CD14-positive monocyte (primary cell): Measurements from ENCODE around the gene TSPYL1. TPM values are rescaled to one million over a fixed set of nuclear protein-coding genes. Genes with fewer than 3 reads are reported as not detected.
A peak's percentile ranks its signal among the peaks of the same experiment; 100 is the strongest.

Experiments used
- DNase-seq, 3 donors: peaks; one replicate each; pipeline ENCODE4 v3.0.0-alpha.2; 2011 to 2022
- H2AFZ ChIP-seq: 2 replicates; pipeline ENCODE4 v1.6.0; 2012; ENCODE audit warnings: mild to moderate bottlenecking, low read depth, low read length, inconsistent platforms; ENCODE audit not compliant: insufficient read depth, poor library complexity, severe bottlenecking
- H3K27ac ChIP-seq, 2 donors: 1 replicate in 1 of 2; 2 replicates in 1 of 2; pipeline ENCODE4 v1.5.1; 2012 to 2013; ENCODE audit warnings: low read length in 2 of 2, control low read depth in 1 of 2, inconsistent platforms in 1 of 2, low read depth in 1 of 2, mild to moderate bottlenecking in 1 of 2
- H3K27me3 ChIP-seq, 2 donors: one replicate each; pipeline versions ENCODE4 v1.6.0 to v1.6.1; 2011 to 2013; ENCODE audit warnings: low read length in 2 of 2; ENCODE audit not compliant: control insufficient read depth in 2 of 2, insufficient read depth in 2 of 2
- H3K36me3 ChIP-seq, 2 donors: replicated peaks in 1 of 2; 1 replicate in 1 of 2; 2 replicates in 1 of 2; pipeline versions ENCODE4 v1.5.1 to v1.6.1; 2012 to 2013; ENCODE audit warnings: low read length in 2 of 2, control low read depth in 1 of 2, inconsistent platforms in 1 of 2, mild to moderate bottlenecking in 1 of 2; ENCODE audit not compliant: insufficient read depth in 2 of 2, control insufficient read depth in 1 of 2
- H3K4me1 ChIP-seq, 2 donors: 1 replicate in 1 of 2; 2 replicates in 1 of 2; pipeline versions ENCODE4 v1.5.1 to v1.6.1; 2012 to 2013; ENCODE audit warnings: low read length in 2 of 2, control low read depth in 1 of 2, inconsistent platforms in 1 of 2, mild to moderate bottlenecking in 1 of 2, moderate library complexity in 1 of 2; ENCODE audit not compliant: insufficient read depth in 2 of 2, control insufficient read depth in 1 of 2
- H3K4me2 ChIP-seq: replicated peaks from 2 replicates; pipeline ENCODE3; 2012; ENCODE audit warnings: low read length, moderate library complexity, mild to moderate bottlenecking; ENCODE audit not compliant: poor library complexity, severe bottlenecking; ENCODE audit errors: extremely low read depth
- H3K4me3 ChIP-seq, 3 experiments: fragments of 200-600 bp in 1 of 3; sonication (generic) in 1 of 3; replicated peaks in 1 of 3; 1 replicate in 2 of 3; 2 replicates in 1 of 3; pipeline ENCODE4 v1.5.1; 2011 to 2013; ENCODE audit warnings: low read length in 3 of 3, mild to moderate bottlenecking in 3 of 3, control low read depth in 2 of 3, low read depth in 2 of 3, inconsistent platforms in 1 of 3, moderate library complexity in 1 of 3
- H3K79me2 ChIP-seq: 2 replicates; pipeline ENCODE4 v1.6.0; 2012; ENCODE audit warnings: mild to moderate bottlenecking, control low read depth, inconsistent platforms, low read length, moderate library complexity; ENCODE audit not compliant: insufficient read depth
- H3K9ac ChIP-seq: 2 replicates; pipeline ENCODE4 v1.6.0; 2017; ENCODE audit warnings: low read length, mild to moderate bottlenecking; ENCODE audit not compliant: insufficient read depth, poor library complexity, severe bottlenecking
- H3K9me3 ChIP-seq, 2 donors: replicated peaks in 1 of 2; 1 replicate in 1 of 2; 2 replicates in 1 of 2; pipeline versions ENCODE4 v1.5.1 to v1.6.1; 2012 to 2013; ENCODE audit warnings: low read length in 2 of 2, control low read depth in 1 of 2; ENCODE audit not compliant: control insufficient read depth in 1 of 2, insufficient read depth in 1 of 2
- H4K20me1 ChIP-seq: 2 replicates; pipeline ENCODE4 v1.6.0; 2012; ENCODE audit warnings: mild to moderate bottlenecking, low read length, control low read depth, moderate library complexity; ENCODE audit not compliant: insufficient read depth
- H3K27ac Mint-ChIP-seq, 7 donors: one replicate each; pipeline ENCODE4 v1.8.0; 2020; ENCODE audit warnings: mild to moderate bottlenecking in 7 of 7, mixed read lengths in 7 of 7, moderate library complexity in 6 of 7, inconsistent platforms in 2 of 7
- H3K27me3 Mint-ChIP-seq, 3 donors: one replicate each; pipeline ENCODE4 v1.8.0; 2021 to 2022; ENCODE audit warnings: low read depth in 3 of 3, mild to moderate bottlenecking in 3 of 3, mixed read lengths in 3 of 3, moderate library complexity in 3 of 3, inconsistent platforms in 1 of 3
- H3K36me3 Mint-ChIP-seq, 2 donors: one replicate each; pipeline ENCODE4 v1.8.0; 2020; ENCODE audit warnings: mixed read lengths in 2 of 2, inconsistent platforms in 1 of 2, mild to moderate bottlenecking in 1 of 2
- H3K4me1 Mint-ChIP-seq: one replicate; pipeline ENCODE4 v1.8.0; 2020; ENCODE audit warnings: mild to moderate bottlenecking, mixed read lengths
- H3K4me3 Mint-ChIP-seq, 2 donors: one replicate each; pipeline ENCODE4 v1.8.0; 2020; ENCODE audit warnings: mild to moderate bottlenecking in 2 of 2, mixed read lengths in 2 of 2, moderate library complexity in 1 of 2
- H3K9me3 Mint-ChIP-seq, 7 donors: one replicate each; pipeline ENCODE4 v1.8.0; 2020 to 2022; ENCODE audit warnings: mixed read lengths in 7 of 7, mild to moderate bottlenecking in 6 of 7, moderate library complexity in 6 of 7, inconsistent platforms in 2 of 7
- CTCF ChIP-seq: fragments of 200-600 bp; IDR thresholded peaks from one replicate; pipeline ENCODE4 v1.8.0; 2022; ENCODE audit warnings: antibody characterized with exemption, mild to moderate bottlenecking
- WGBS: methylation state at CpG from one replicate; pipeline ENCODE4 v1.1.5; 2013; ENCODE audit warnings: missing lambda C conversion rate; ENCODE audit not compliant: insufficient coverage; 5-methylcytosine and 5-hydroxymethylcytosine counted together
- intact Hi-C, 2 donors: fragments of 100-400 bp; cut with micrococcal nuclease; formaldehyde crosslinking; loops; one replicate each; pipeline versions ENCODE4 v1.15.0 to v1.15.1; 2023
- polyA plus RNA-seq, 3 donors: library from polyadenylated mRNA; depleted of rRNA in 1 of 3; unstranded in 2 of 3; stranded (reverse) in 1 of 3; fragments of 300-500 nt in 2 of 3; fragments of >200 nt in 1 of 3; fragmentation: Illumina TruSeq in 2 of 3; gene quantifications; 1 replicate in 2 of 3; 2 replicates in 1 of 3; pipeline ENCODE4 v1.2.3, GENCODE V29; 2012 to 2021

The TSPYL1 gene
- polyA plus RNA-seq, 3 donors = 19.6 to 21.0 (median 20.0) TPM

- 38% methylated on average over 4 of the region's 4 CpGs for WGBS
- no peak overlapping the region for H3K27ac ChIP-seq
- H3K4me1 ChIP-seq = peaks cover 4 to 6% of the 10 kb centered on the region in 2 donors
- H3K36me3 ChIP-seq = no peaks in the 10 kb centered on the region
- H3K27ac Mint-ChIP-seq = no peak overlapping the region
- H3K36me3 Mint-ChIP-seq = no peaks in the 10 kb centered on the region
- TF ChIP-seq CTCF = no peak
- H3K4me3 Mint-ChIP-seq = no peak overlapping the region
- H3K9me3 ChIP-seq = no peaks in the 10 kb centered on the region
- peaks cover 0 to 2% (median 0%) of the 10 kb centered on the region in 7 donors for H3K9me3 Mint-ChIP-seq
- peaks cover 0 to 1% (median 0%) of the 10 kb centered on the region in 3 donors for H3K27me3 Mint-ChIP-seq
- H2AFZ ChIP-seq = peak overlapping the region; percentile 36
- H3K4me1 Mint-ChIP-seq = peaks cover 7% of the 10 kb centered on the region
- no peaks in the 10 kb centered on the region for H4K20me1 ChIP-seq
- no peak overlapping the region for H3K4me2 ChIP-seq
- H3K79me2 ChIP-seq = no peaks in the 10 kb centered on the region
- H3K27me3 ChIP-seq = no peaks in the 10 kb centered on the region
- intact Hi-C loops = loop anchor here (5.0 to 10.0 kb wide), 2 partner anchors 153 to 240 kb away; no protein-coding TSS in a partner anchor
- DNase-seq = no peak
- H3K9ac ChIP-seq = no peak overlapping the region
- no peak overlapping the region for H3K4me3 ChIP-seq
These were observed 12.1 kb upstream of the TSPYL1 start for GRCh38 chr6:116291701-116292396.

GRCh38 chr6:116290799-116291198, 11.1 kb upstream of the TSPYL1 start:
- peaks cover 0 to 2% (median 0%) of the 10 kb centered on the region in 7 donors for H3K9me3 Mint-ChIP-seq
- Histone ChIP-seq H3K4me1 (peaks cover 4 to 6% of the 10 kb centered on the region in 2 donors), H3K27ac (no peak overlapping the region), H3K27me3 (no peaks in the 10 kb centered on the region), H3K9me3 (no peaks in the 10 kb centered on the region), H3K79me2 (no peaks in the 10 kb centered on the region), H3K4me3 (no peak overlapping the region), H4K20me1 (no peaks in the 10 kb centered on the region), H3K4me2 (no peak overlapping the region), H3K36me3 (no peaks in the 10 kb centered on the region), H2AFZ (no peak overlapping the region), H3K9ac (no peak overlapping the region)
- H3K4me3 Mint-ChIP-seq = no peak overlapping the region
- no peak for DNase-seq
- intact Hi-C loops = loop anchor here (5.0 to 10.0 kb wide), 2 partner anchors 154 to 242 kb away; no protein-coding TSS in a partner anchor
- H3K27ac Mint-ChIP-seq = no peak overlapping the region
- no peaks in the 10 kb centered on the region for H3K36me3 Mint-ChIP-seq
- peaks cover 2% of the 10 kb centered on the region for H3K4me1 Mint-ChIP-seq
- H3K27me3 Mint-ChIP-seq = peaks cover 0 to 1% (median 0%) of the 10 kb centered on the region in 3 donors
- WGBS = 100% methylated on average over 1 of the region's 2 CpGs
- no peak for TF ChIP-seq CTCF
